ENCODE data around the gene IL36A. TPM values are rescaled to one million over a fixed set of nuclear protein-coding genes. Genes with fewer than 3 reads are reported as not detected.

The IL36A gene
- total RNA-seq, 3 donors from 2014 or later: not detected

- no peaks in the 10 kb centered on the region for H3K36me3 ChIP-seq (ENCODE audit: low read depth)
- H3K9me3 ChIP-seq: no peaks in the 10 kb centered on the region
- TF ChIP-seq, protein P1, sequence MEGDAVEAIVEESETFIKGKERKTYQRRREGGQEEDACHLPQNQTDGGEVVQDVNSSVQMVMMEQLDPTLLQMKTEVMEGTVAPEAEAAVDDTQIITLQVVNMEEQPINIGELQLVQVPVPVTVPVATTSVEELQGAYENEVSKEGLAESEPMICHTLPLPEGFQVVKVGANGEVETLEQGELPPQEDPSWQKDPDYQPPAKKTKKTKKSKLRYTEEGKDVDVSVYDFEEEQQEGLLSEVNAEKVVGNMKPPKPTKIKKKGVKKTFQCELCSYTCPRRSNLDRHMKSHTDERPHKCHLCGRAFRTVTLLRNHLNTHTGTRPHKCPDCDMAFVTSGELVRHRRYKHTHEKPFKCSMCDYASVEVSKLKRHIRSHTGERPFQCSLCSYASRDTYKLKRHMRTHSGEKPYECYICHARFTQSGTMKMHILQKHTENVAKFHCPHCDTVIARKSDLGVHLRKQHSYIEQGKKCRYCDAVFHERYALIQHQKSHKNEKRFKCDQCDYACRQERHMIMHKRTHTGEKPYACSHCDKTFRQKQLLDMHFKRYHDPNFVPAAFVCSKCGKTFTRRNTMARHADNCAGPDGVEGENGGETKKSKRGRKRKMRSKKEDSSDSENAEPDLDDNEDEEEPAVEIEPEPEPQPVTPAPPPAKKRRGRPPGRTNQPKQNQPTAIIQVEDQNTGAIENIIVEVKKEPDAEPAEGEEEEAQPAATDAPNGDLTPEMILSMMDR (IDR thresholded peaks at IDR 0.05): no peak
- H3K4me1 ChIP-seq (ENCODE audit: low read depth): no peaks in the 10 kb centered on the region
- ATAC-seq: no peak
- no peak overlapping the region for H3K4me3 ChIP-seq
- intact Hi-C loops (cut with DNase I, micrococcal nuclease): no loop called here
- DNase-seq: no peak
Measured at GRCh38 chr2:113050921-113051895, 45.9 kb downstream of the IL36A start.

DNA sequence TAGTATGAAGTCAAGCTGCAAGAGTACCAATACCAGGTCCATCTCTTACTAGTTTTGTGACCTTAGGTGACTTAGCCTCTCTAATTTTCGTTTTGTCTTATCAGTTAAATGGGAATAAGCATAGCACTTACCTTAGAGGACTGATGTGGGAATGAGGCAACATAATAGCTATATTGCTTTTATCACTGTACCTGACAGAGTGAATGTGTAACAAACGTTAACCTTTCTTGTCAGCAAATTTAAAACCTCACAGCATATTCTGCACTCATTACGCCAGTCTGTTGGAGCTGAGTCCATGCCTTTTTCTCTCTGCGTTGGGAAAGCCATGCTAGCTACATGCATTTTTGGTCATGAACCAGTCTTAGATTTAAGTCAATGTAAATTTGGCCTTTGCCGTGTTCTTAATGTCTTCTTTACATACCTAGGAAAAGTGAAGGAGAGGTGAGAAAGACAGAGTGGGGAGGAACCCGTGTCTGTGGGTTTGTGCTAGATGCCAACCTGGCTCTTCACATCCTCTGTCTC lies 47.2 kb downstream of the IL36A start, which contains the start of gene IL36B:
Gene IL36B (minus strand): TSS at position 472 of the 522 bp plus-strand sequence.
- no peaks in the 10 kb centered on the region for H3K9me3 ChIP-seq
- H3K4me3 ChIP-seq: no peak within 1 kb of the TSS
- no peak for DNase-seq
- TF ChIP-seq, protein P1 (IDR thresholded peaks at IDR 0.05): no peak
- ATAC-seq: no peak
- H3K4me1 ChIP-seq (ENCODE audit: low read depth): peaks cover 4% of the 10 kb centered on the region
- H3K36me3 ChIP-seq (ENCODE audit: low read depth): no peaks in the 10 kb centered on the region
- intact Hi-C loops (cut with DNase I, micrococcal nuclease): no loop called here

DNA sequence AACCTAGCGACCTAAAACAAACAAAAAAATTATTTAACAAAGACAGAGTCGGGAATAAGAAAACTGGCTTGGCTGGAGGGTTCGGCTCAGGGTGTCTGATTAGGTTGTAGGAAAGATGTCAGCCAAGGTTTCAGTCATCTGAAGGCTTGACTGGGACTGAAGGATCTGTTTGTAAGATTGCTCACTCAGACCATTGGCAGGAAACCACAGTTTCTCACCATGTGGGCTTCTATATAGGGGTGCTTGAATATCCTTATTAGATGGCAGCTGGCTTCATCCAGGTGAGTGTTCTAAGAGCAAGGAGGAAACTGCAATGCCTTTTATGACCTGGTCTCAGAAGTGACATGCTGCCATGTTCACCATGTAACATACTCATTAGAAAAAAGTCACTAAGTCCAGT lies 48.4 kb downstream of the IL36A start:
- Histone ChIP-seq H3K4me3 (no peak overlapping the region), H3K9me3 (no peaks in the 10 kb centered on the region), H3K4me1 (ENCODE audit: low read depth) (peaks cover 4% of the 10 kb centered on the region), H3K36me3 (ENCODE audit: low read depth) (no peaks in the 10 kb centered on the region)
- TF ChIP-seq, protein P1 (IDR thresholded peaks at IDR 0.05): no peak
- no peak for ATAC-seq
- intact Hi-C loops (cut with DNase I, micrococcal nuclease): no loop called here
- no peak for DNase-seq

DNA sequence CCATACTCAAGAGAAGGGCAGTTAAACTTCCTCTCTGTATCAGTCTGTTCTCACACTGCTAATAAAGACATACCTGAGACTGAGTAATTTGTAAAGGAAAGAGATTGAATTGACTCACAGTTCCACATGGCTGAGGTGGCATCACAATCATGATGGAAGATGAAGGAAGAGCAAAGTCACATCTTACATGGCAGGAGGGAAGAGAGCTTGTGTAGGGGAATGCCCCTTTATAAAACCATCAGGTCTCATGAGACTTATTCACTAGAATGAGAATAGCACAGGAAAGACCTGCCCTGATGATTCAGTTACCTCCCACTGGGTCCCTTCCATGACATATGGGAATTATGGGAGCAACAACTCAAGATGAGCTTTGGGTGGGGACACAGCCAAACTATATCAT lies 48.8 kb downstream of the IL36A start:
- TF ChIP-seq, protein P1 (IDR thresholded peaks at IDR 0.05): no peak
- Histone ChIP-seq H3K4me3 (no peak overlapping the region), H3K9me3 (no peaks in the 10 kb centered on the region), H3K4me1 (ENCODE audit: low read depth) (peaks cover 4% of the 10 kb centered on the region), H3K36me3 (ENCODE audit: low read depth) (no peaks in the 10 kb centered on the region)
- intact Hi-C loops (cut with DNase I, micrococcal nuclease): no loop called here
- DNase-seq (no peak), ATAC-seq (no peak)

GRCh38 chr2:113056521-113056920 lies 51.3 kb downstream of the IL36A start:
- intact Hi-C loops (cut with DNase I, micrococcal nuclease): no loop called here
- TF ChIP-seq, protein P1 (IDR thresholded peaks at IDR 0.05): no peak
- ATAC-seq: no peak
- Histone ChIP-seq H3K4me1 (ENCODE audit: low read depth) (peaks cover 4% of the 10 kb centered on the region), H3K4me3 (no peak overlapping the region), H3K36me3 (ENCODE audit: low read depth) (no peaks in the 10 kb centered on the region), H3K9me3 (no peaks in the 10 kb centered on the region)
- no peak for DNase-seq
